HG03565 (cell line): Measurements from ENCODE around the gene CCN5.

Source experiments
- ATAC-seq: cut with Tn5 transposase; IDR thresholded peaks from one replicate; pipeline ENCODE4 v1.9.1; 2021; ENCODE audit warnings: mild to moderate bottlenecking, moderate library complexity; ENCODE audit not compliant: unreplicated experiment

The CCN5 gene

DNA sequence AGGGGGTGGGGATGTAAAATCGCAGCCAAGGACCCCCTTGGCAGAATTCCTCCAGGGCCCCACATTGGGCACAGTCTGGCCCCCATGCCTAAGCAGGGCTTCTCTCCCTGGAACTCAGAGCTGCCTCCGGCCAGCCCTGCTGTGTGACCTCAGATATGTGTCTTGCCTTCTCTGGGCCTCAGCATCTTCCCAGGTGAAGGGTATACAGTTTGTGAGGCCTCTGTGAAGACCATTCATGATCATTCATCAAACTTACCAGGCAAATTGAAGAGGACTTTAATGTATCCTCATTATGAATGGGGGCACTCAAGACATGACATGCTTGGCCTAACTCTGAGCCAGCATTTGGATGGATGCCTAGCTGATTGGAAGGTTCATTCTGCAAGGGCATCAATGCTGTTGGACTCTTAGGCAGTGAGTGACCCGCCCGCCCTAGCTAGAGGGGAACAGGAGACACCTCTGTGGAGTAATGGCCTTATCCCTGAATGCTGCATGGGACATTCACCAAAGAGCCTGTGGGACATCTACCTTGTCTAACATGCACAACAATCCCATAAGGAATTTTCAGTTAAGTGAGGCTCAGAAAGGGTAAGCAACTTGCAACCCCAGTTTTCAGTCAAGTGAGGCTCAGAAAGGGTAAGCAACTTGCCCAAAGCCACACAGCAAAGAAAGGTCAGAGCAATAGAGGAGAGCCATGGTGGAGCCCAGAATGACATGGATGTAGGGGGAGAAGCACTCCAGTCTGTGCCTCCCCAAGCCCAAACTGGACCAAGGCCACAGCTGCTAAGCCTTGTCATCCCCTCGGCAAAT lies 535 bp downstream of the CCN5 start:
- no peak for ATAC-seq

DNA sequence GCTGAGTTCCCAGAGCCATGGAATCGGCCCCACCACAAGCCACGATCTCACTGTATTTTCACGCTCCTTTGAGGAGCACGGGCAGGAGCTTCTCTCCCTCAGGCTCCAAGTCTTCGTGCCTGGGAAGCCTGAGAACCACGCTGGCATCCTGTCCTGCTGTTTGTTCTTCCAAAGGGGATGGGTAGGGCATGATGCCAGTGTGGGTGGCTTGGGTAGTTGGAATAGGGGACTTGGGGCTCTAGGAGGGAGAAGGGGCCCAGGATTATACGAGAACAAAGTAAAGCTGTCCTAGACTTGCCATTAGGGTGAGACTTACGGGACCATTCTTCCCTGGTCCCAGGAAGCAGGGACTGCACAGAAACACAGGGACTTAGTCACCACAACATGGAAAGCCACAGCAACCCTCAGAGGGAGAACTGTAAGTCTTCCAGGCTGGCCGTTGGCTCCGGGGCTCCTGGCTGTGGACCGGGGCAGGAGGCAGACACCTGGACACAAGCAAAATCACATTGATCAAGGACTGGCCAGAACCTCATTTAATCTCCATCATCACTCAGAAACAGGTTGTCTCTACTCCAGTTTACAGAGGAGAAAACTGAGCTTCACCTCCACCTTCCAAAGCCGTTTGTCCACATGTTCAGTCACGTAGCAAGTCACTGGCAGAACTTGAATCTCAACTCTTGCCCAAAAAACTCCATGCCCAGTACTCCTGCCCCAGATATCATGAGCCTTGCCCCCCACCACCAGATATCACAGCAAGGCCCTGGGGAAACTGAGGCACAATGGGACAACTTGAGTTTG lies 1.3 kb downstream of the CCN5 start:
- ATAC-seq, result no peak

DNA sequence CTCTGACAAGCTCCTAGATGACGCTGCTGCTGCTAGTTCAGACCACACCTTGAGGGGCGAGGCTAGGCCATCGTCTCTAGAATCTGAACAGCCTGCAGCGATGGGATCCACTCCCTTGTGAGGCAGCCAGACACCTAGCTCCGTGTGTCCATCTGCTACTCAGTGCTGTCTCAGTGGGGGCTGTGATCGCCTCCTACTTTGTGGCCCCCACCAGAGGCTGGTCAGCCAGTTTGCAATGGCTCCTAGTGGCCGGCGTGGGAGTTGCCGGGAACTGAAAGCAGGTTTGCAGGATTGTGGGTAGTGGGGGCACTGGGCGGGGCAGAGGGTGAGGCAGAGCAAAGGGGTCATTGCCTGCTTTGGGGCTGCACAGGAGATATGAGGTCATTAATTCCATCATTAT lies 2.8 kb downstream of the CCN5 start:
- no peak for ATAC-seq

DNA sequence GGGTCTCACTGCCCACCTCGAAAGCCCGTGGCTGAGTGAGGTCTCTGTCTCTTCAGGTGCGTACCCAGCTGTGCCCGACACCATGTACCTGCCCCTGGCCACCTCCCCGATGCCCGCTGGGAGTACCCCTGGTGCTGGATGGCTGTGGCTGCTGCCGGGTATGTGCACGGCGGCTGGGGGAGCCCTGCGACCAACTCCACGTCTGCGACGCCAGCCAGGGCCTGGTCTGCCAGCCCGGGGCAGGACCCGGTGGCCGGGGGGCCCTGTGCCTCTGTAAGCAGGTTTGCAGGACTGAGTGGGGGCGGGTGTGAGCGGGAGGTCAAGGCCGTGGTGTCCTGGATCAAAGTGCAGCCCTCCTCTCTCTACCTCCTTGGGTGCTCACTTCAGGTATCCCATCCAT lies 4.7 kb downstream of the CCN5 start:
- ATAC-seq, result no peak

DNA sequence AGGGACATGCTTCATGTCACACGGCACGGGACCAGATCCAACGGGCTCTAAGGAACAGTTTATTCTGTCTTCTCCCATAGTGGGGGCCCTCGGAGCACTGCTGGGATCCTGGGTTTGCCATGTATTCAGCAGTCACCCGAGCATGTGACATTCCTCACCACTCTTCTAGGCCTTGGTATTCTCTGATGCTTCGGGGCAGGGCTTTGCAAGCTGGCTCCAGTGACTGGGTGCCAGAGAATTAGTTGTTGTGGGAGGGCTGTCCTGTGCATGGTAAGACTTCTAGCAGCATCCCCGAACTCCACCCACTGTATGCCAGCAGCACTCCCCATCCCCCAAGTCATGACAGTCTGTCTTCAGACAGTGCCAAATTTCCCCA lies 5.4 kb downstream of the CCN5 start:
- no peak for ATAC-seq

DNA sequence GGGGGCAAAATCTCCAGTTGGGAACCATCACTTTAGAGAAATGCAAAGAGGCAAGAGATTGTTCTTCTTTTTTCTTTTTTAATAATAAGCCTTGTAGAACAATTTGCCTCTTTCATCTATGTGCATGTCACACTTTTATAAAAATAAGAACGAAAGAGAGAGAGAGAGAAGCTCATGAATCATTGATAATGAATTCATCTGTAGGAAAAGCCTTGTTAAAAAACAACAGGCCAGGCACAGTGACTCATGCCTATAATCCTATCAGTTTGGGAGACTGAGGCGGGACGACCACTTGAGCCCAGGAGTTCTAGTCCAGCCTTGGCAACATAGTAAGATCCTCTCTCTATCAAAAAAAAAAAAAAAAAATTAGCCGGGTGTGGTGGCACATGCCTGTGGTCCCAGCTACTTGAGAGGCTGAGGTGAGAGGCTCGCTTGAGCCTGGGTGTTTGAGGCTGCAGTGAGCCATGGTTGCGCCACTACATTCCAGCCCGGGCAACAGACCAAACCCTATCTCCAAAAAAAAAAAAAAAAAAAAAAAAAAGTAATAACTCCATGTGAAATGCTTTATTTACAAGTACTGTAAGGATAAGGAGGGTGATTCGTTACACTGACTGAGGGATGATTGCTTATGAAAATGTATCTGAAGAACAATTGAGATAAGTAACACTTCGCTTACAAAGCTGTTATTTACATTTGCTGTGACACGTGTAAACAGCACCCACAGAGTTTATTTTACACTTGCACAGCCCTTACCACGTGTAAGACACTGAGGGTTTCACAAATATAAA lies 6.0 kb downstream of the CCN5 start:
- no peak for ATAC-seq

DNA sequence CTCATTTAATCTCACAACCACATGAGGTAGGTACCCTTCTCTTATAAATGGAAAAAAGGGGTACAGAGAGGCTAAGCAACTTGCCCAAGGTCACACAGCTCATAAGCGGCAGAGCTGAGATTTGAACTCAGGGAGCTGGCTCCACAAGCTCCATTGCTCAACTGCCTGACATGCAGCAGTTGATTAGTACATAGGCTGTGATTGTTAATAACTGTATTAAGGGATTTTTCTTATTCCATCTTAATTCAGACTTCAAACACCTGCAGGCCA lies 6.6 kb downstream of the CCN5 start:
- ATAC-seq, result no peak

DNA sequence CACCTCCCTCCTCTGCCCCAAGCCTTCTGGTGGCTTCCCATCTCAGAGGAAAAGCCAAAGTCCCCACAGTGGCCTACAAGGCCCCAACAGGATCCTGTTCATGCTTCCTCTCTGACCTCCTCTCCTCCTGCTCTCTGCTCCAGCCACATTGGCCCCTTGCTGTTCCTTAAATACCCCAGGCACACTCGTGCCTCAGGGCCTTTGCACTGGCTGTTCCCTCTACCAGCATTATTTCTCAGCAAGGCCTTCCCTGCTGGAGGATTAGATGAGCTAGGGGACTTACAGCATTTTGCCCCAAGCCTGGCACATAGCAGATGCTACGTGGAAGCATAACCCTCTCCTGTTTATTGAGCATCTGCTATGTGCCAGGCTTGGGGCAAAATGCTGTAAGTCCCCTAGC lies 7.8 kb downstream of the CCN5 start:
- no peak for ATAC-seq

DNA sequence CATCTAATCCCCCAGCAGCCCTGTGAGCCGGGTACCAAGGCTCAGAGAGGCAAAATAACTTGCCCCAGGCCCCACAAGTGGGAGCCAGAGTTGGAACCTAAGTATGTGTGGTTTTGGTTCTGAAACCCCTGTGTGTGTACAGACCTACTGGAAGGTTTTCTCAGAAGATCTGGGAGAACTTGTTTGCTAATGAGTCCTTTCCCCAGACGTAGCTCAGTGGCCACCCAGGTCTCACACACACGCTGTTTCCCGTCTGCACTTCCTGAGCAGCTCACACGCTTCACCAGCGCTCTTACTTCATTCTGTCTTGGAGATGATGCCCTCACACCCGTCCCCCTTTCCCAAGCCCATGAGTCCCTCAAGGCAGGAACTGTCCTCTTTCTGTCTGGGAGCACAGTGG lies 8.2 kb downstream of the CCN5 start:
- no peak for ATAC-seq

DNA sequence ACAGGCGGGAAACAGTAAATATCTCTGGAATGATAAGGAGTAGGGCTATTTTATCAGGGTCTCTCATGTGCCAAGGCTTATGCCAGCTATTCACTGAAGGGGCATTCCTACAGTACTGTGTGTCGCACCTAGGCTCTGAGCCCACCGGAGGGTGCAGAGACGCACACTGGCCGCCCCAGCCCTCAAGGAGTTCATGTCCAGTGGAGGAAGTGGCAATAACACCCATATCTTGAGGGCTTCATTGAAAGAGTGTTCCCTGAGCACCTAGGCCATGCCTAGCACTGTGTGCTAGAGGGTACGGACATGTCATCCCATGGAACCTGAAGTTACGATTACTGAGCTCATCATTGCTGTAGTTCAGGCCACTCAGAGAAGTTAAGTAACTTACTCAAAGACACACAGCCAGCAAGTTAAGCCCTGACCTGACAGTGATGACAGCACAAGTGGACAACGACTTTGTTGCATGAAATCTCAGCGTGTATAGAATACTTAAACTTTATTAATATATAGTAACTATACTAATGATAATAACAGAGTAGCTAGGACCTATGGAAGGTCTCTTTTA lies 8.7 kb downstream of the CCN5 start:
- ATAC-seq, result no peak

DNA sequence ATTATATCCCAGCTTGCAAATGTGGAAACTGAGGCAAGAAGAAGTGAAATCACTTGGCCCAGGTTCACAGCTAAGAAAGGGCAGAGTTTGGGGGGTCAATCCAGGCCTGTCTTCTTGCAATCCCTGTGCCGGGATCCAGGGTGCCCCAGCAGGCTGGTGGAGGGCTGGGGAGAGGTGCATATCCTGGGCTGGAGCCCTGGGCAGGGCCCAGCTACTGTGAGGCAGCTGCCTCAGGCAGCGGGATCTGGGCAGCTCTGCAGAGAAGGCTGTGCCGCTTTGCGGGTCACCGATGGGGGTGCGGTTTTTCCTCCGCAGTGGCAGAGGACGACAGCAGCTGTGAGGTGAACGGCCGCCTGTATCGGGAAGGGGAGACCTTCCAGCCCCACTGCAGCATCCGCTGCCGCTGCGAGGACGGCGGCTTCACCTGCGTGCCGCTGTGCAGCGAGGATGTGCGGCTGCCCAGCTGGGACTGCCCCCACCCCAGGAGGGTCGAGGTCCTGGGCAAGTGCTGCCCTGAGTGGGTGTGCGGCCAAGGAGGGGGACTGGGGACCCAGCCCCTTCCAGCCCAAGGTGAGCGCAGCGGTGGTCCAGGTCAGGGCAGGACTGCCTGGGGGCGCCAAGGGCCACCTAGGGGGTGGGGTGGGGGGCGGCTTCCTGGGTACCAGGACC lies 9.4 kb downstream of the CCN5 start:
- no peak for ATAC-seq

DNA sequence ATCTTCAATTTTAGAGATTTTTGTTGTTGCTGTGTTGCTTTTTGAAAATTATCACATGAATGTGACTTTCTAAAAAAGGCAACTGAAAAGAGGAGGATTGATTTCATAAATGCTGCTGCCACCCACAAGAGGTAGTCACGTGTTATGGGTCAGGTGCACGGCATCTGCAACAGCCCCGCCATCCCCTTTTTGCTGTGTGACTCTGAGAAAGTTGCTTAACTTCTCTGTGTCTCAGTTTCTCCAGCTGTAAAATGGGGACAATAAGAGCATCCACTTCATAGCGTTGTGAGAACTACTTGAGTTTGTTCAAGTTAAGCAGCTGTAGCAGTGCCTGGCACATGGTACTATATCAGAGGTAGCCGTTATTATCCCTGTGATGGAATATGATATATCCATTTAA lies 10.7 kb downstream of the CCN5 start:
- ATAC-seq, result no peak

DNA sequence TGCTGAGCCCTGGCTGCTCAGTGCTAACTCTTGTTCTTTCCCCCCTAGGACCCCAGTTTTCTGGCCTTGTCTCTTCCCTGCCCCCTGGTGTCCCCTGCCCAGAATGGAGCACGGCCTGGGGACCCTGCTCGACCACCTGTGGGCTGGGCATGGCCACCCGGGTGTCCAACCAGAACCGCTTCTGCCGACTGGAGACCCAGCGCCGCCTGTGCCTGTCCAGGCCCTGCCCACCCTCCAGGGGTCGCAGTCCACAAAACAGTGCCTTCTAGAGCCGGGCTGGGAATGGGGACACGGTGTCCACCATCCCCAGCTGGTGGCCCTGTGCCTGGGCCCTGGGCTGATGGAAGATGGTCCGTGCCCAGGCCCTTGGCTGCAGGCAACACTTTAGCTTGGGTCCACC lies 11.9 kb downstream of the CCN5 start:
- ATAC-seq, result no peak

DNA sequence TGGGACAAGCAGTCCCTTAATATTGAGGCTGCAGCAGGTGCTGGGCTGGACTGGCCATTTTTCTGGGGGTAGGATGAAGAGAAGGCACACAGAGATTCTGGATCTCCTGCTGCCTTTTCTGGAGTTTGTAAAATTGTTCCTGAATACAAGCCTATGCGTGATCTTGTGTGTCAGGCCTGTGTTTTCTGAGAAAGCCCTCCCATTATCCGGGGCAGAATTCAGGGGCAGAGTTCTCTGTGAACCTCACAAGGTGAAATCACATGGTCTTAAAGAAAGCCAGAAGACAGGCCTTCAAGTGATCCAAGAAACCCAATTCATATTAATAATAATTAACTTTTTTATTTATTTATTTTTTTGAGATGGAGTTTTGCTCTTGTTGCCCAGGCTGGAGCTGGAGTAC lies 12.5 kb downstream of the CCN5 start:
- ATAC-seq, result no peak

DNA sequence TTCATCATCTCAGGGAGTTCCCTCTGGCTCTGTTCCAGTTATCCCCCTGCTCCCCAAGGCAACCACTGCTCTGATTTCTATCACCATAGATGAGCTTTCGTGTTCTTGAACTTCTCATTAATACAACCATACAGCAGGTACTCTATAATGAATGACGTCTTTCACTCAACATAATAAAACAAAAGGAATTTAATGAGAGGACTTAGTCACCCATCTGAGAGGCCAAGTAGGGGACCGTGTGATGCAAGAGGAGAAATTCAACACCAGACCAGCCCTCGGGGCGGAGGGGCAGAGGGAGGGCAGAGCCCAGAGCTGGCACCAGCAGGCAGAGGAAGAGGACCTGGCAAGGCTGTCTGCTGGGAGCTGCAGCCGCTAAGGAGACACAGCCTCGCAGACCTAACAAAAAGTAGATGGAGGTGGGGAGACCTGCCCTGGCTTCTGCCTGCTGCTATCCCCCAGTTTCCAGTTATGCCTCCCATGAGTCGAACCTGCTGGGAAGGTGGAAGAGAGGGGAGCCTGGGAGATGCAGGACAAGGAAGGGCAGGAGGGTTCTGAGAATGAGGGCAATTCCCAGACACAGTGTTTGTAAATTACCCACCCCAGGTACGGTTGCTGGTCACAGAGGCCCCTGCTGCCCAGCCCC lies 13.8 kb downstream of the CCN5 start:
- no peak for ATAC-seq

DNA sequence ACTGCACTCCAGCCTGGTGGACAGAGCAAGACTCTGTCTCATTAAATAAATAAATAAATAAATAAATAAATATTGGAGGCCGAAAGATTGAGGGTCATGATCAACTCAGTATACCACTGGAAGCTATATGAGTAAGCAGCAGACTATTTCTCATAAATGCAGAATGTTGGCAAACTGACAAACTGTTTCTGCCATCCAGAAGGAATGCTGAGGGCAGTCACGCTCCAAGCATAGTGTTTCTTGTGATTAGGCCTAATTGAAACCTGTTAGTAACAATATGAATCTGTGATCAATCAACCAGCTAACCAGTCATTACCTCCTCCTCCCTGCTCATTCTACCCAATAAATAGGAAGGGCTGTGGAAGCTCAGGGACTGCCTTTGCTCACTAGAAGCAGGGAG lies 15.3 kb downstream of the CCN5 start:
- no peak for ATAC-seq

DNA sequence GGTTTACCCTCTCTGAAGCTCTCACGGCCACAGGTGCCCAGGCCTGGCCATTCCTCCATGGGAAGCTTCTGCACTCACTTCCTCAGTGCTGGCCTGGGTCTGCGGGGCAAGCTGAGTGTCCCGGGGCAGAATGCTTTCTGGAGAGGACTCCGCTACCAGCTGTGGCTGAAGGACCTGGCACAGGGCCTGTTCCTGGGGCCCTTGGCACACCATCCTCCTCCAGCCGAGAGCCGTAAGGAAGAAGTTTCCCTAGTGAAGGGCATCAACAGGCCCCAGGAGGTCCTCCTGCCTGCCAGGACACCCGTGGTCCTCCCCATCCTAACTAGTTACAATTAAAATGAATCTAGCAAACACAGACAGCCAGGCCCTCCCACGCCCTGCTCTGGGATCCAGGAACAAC lies 16.5 kb downstream of the CCN5 start:
- no peak for ATAC-seq

DNA sequence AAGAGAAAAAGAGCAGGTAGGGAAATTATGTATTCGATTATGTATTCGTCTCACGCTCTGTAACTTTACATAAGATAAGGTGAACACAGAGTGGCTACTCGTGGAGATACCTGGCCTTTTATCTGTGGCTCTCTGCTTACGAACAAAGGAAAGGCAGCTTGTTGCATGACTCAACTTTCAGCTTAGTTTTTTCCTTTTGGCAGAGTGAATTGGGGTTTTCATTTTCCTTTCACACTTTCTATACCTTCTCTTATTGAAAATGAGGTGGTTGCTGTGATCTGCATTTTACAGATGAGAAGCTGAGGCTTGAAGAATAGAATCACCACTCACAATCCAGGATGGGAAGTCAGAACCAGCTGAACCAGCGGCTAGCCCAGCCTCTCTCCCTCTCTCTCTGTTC lies 17.2 kb downstream of the CCN5 start:
- ATAC-seq, result no peak

DNA sequence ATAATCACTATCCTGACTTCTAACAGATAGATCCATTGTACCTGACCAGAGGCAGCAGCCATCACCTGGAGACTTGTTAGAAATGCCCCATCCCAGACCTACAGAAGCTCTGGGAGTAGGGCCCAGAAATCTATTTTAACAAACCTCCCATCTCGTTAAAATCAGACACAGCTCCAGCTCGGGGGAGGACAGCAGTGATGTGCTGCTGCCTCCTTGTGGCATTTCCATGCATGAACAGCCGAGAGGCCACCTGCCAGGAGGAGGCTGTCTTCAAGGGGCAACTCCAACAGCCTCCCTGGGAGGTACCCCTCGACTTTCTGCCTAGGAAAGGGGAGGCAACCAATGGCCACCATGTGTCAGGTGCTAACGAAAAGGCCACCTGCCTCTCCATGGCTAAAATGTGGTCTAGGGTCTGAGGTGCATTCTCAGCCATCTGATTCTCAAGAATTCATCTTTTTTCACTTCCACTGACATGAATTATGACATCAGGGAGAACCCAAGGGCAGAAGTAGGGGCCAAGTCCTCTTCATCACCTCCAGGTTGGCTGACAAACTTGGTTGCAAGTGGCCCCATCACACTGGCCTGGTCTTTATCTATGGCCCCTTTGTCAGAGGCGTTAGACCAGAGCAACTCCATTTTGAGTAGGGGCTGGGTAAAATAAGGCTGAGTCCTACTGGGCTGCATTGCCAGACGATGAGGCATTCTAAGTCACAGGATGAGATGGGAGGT lies 18.3 kb downstream of the CCN5 start:
- no peak for ATAC-seq

DNA sequence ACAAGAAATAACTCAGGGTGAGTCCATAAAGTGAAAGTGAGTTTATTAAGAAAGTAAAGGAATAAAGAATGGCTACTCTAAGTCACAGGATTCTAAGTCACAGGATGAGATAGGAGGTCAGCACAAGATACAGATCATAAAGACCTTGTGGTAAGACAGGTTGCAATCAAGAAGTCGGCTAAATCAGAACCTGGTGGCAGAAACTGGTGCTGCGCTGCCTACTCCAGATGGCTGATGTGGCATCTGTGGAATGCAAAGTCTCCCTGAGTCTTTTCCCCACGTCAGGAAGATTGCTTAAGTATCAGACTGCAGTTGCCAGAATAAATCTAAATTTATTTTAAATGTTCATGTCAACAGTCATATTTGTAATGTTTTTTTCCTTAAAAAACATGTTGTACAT lies 19.8 kb downstream of the CCN5 start:
- ATAC-seq, result no peak
